IMR-90 (cell line): Measurements from ENCODE around the gene AGAP1.

Experiments used
- BHLHE40 ChIP-seq: fragments of 150-350 bp; IDR thresholded peaks from 2 replicates; pipeline ENCODE4 v1.6.1; 2016; ENCODE audit warnings: mild to moderate bottlenecking, low read depth, low read length
- CEBPB ChIP-seq: IDR thresholded peaks from 2 replicates; pipeline ENCODE4 v1.6.1; 2012; ENCODE audit warnings: low read depth, low read length, improper control_type of control experiment
- CHD1 ChIP-seq: IDR thresholded peaks from 2 replicates; pipeline ENCODE4 v1.6.1; 2012; ENCODE audit warnings: low read depth, low read length, improper control_type of control experiment
- ELK1 ChIP-seq: fragments of 150-350 bp; IDR thresholded peaks from 2 replicates; pipeline ENCODE4 v1.6.1; 2016; ENCODE audit warnings: low read depth, mild to moderate bottlenecking, low read length, moderate library complexity, borderline replicate concordance
- MAFK ChIP-seq: IDR thresholded peaks from 2 replicates; pipeline ENCODE4 v1.6.1; 2012; ENCODE audit warnings: low read depth, low read length, improper control_type of control experiment
- MAZ ChIP-seq: IDR thresholded peaks from 2 replicates; pipeline ENCODE4 v1.6.1; 2012; ENCODE audit warnings: low read depth, mild to moderate bottlenecking, low read length, improper control_type of control experiment, moderate library complexity, borderline replicate concordance
- MXI1 ChIP-seq: IDR thresholded peaks from 2 replicates; pipeline ENCODE4 v1.6.1; 2012; ENCODE audit warnings: low read depth, mild to moderate bottlenecking, low read length, moderate library complexity, borderline replicate concordance
- POLR2A ChIP-seq: IDR thresholded peaks from 2 replicates; pipeline ENCODE4 v1.6.1; 2012; ENCODE audit warnings: mild to moderate bottlenecking, low read depth, low read length
- RCOR1 ChIP-seq: IDR thresholded peaks from 2 replicates; pipeline ENCODE4 v1.6.1; 2012; ENCODE audit warnings: mild to moderate bottlenecking, low read length, improper control_type of control experiment; ENCODE audit not compliant: insufficient replicate concordance
- SMC3 ChIP-seq: fragments of 150-350 bp; IDR thresholded peaks from 2 replicates; pipeline ENCODE4 v1.6.1; 2016; ENCODE audit warnings: low read depth, mild to moderate bottlenecking, antibody characterized with exemption, low read length, moderate library complexity
- TF ChIP-seq, protein P1 (sequence below): conservative IDR thresholded peaks from 2 replicates; pipeline ENCODE4 v1.5.1; 2012; ENCODE audit warnings: mild to moderate bottlenecking, low read depth, low read length, improper control_type of control experiment
- TF ChIP-seq, protein P2 (sequence below): fragments of 150-350 bp; IDR thresholded peaks from 2 replicates; pipeline ENCODE4 v1.6.1; 2017; ENCODE audit warnings: mild to moderate bottlenecking, antibody characterized with exemption, low read length, low read depth

DNA sequence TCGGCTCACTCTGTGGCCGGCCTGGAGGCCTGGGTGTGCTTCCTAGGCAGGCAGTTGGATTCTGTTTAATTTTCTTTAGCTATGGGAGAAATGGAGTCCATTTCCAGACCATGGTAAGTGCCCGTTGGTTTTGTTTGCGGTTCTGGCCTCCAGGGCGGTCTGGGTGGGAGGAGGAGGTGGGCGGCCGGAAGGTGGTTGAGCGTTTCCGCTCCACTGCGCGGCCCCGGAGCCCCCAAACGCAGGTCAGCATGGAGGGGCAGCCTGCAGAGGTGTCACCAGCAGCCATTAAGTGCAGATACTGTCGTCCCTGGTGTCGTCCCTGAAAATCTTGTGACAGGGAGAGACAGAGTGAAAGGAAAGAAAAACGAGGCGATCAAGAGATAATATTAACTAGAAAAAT is 370.5 kb downstream of the AGAP1 start:
- TF ChIP-seq SMC3, result no peak
- no peak for TF ChIP-seq POLR2A
- TF ChIP-seq, protein P1, sequence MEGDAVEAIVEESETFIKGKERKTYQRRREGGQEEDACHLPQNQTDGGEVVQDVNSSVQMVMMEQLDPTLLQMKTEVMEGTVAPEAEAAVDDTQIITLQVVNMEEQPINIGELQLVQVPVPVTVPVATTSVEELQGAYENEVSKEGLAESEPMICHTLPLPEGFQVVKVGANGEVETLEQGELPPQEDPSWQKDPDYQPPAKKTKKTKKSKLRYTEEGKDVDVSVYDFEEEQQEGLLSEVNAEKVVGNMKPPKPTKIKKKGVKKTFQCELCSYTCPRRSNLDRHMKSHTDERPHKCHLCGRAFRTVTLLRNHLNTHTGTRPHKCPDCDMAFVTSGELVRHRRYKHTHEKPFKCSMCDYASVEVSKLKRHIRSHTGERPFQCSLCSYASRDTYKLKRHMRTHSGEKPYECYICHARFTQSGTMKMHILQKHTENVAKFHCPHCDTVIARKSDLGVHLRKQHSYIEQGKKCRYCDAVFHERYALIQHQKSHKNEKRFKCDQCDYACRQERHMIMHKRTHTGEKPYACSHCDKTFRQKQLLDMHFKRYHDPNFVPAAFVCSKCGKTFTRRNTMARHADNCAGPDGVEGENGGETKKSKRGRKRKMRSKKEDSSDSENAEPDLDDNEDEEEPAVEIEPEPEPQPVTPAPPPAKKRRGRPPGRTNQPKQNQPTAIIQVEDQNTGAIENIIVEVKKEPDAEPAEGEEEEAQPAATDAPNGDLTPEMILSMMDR, result no peak
- TF ChIP-seq BHLHE40, result no peak
- no peak for TF ChIP-seq RCOR1
- TF ChIP-seq CEBPB, result no peak
- no peak for TF ChIP-seq CHD1
- TF ChIP-seq MXI1, result no peak
- TF ChIP-seq, protein P2, sequence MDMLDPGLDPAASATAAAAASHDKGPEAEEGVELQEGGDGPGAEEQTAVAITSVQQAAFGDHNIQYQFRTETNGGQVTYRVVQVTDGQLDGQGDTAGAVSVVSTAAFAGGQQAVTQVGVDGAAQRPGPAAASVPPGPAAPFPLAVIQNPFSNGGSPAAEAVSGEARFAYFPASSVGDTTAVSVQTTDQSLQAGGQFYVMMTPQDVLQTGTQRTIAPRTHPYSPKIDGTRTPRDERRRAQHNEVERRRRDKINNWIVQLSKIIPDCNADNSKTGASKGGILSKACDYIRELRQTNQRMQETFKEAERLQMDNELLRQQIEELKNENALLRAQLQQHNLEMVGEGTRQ, result no peak
- TF ChIP-seq MAZ, result no peak
- TF ChIP-seq ELK1, result no peak
- no peak for TF ChIP-seq MAFK
